Measurements from ENCODE around the gene KIAA1755.

DNA sequence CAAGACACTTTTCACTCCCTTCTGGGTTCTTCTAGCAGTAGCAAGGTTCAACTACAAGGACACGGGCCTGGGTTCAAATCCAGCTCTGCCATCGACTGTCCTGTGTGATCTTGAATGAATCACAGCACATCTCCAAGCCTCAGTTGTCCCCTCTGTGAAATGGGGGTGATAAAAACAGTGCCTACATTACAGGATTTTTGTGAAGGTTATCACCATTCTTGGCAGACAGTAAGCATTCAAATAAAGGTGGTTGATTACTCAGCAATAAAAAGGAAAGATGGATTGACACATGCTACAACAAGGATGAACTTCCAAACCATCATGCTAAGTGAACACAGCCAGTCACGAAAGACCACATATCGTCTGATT is 88.9 kb downstream of the KIAA1755 start:
- TF ChIP-seq, protein P1, sequence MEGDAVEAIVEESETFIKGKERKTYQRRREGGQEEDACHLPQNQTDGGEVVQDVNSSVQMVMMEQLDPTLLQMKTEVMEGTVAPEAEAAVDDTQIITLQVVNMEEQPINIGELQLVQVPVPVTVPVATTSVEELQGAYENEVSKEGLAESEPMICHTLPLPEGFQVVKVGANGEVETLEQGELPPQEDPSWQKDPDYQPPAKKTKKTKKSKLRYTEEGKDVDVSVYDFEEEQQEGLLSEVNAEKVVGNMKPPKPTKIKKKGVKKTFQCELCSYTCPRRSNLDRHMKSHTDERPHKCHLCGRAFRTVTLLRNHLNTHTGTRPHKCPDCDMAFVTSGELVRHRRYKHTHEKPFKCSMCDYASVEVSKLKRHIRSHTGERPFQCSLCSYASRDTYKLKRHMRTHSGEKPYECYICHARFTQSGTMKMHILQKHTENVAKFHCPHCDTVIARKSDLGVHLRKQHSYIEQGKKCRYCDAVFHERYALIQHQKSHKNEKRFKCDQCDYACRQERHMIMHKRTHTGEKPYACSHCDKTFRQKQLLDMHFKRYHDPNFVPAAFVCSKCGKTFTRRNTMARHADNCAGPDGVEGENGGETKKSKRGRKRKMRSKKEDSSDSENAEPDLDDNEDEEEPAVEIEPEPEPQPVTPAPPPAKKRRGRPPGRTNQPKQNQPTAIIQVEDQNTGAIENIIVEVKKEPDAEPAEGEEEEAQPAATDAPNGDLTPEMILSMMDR (IDR thresholded peaks at IDR 0.05; ENCODE audit: insufficient read depth, low read depth, low read length) = no peak
- TF ChIP-seq EZH2 (IDR thresholded peaks at IDR 0.05; ENCODE audit: insufficient read depth, low read length) = no peak

All from astrocyte (in vitro differentiated cells and primary cell).